Measurements from ENCODE around the gene ZNF117. TPM values are rescaled to one million over a fixed set of nuclear protein-coding genes. Genes with fewer than 3 reads are reported as not detected.

ZNF117 gene
- total and polyA plus RNA-seq, 9 of the 15 experiments (the other 6 are each of a cell fraction or from before 2014, with no cell fraction given): 2.5 to 18.9 (median 14.1) TPM

- peak; percentile 93 for TF ChIP-seq TOE1 (IDR thresholded peaks at IDR 0.05; ENCODE audit: borderline replicate concordance)
- TF ChIP-seq TOE1 (CRISPR knock-in tag; IDR thresholded peaks at IDR 0.05; ENCODE audit: borderline replicate concordance, low read depth): no peak
- TF ChIP-seq THAP12 (CRISPR knock-in tag; IDR thresholded peaks at IDR 0.05): no peak
- peak; percentile 72; the same call in 1 of the 2 replicates for TF ChIP-seq SMARCA5 (IDR thresholded peaks at IDR 0.05)
- TF ChIP-seq JUN (IDR thresholded peaks at IDR 0.05; ENCODE audit: borderline replicate concordance, low read depth, low read length): peak; percentile 98
- TF ChIP-seq JUN (CRISPR knock-in tag; IDR thresholded peaks at IDR 0.05; ENCODE audit: borderline replicate concordance): peak; percentile 96
- peak; percentile 93 for TF ChIP-seq ETV5 (CRISPR knock-in tag; IDR thresholded peaks at IDR 0.05; ENCODE audit: low read depth)
- no peak for TF ChIP-seq MED1 (CRISPR knock-in tag; IDR thresholded peaks at IDR 0.05; ENCODE audit: borderline replicate concordance)
- TF ChIP-seq ZNF274 (IDR thresholded peaks at IDR 0.05; ENCODE audit: borderline replicate concordance, low read depth, low read length): peak; percentile 70; the same call in 1 of the 2 replicates
- TF ChIP-seq EGR1 (conservative IDR thresholded peaks at IDR 0.05): no peak
- TF ChIP-seq ILF3 (IDR thresholded peaks at IDR 0.05; ENCODE audit: borderline replicate concordance): peak; percentile 97
- peak; percentile 81 for TF ChIP-seq MTA1 (IDR thresholded peaks at IDR 0.05; ENCODE audit: borderline replicate concordance)
- no peak for TF ChIP-seq E2F3 (CRISPR knock-in tag; IDR thresholded peaks at IDR 0.05)
- TF ChIP-seq, protein P1, sequence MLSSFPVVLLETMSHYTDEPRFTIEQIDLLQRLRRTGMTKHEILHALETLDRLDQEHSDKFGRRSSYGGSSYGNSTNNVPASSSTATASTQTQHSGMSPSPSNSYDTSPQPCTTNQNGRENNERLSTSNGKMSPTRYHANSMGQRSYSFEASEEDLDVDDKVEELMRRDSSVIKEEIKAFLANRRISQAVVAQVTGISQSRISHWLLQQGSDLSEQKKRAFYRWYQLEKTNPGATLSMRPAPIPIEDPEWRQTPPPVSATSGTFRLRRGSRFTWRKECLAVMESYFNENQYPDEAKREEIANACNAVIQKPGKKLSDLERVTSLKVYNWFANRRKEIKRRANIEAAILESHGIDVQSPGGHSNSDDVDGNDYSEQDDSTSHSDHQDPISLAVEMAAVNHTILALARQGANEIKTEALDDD (IDR thresholded peaks at IDR 0.05): peak; percentile 73
- no peak for TF ChIP-seq ZNF174 (CRISPR knock-in tag; IDR thresholded peaks at IDR 0.05)
- TF ChIP-seq, protein P2, sequence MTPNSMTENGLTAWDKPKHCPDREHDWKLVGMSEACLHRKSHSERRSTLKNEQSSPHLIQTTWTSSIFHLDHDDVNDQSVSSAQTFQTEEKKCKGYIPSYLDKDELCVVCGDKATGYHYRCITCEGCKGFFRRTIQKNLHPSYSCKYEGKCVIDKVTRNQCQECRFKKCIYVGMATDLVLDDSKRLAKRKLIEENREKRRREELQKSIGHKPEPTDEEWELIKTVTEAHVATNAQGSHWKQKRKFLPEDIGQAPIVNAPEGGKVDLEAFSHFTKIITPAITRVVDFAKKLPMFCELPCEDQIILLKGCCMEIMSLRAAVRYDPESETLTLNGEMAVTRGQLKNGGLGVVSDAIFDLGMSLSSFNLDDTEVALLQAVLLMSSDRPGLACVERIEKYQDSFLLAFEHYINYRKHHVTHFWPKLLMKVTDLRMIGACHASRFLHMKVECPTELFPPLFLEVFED (CRISPR knock-in tag; conservative IDR thresholded peaks at IDR 0.05): no peak
- no peak for TF ChIP-seq ZNF764 (CRISPR knock-in tag; IDR thresholded peaks at IDR 0.05; ENCODE audit: low read depth)
- TF ChIP-seq PRDM10 (IDR thresholded peaks at IDR 0.05; ENCODE audit: partially characterized antibody): no peak
- TF ChIP-seq ZNF217 (CRISPR knock-in tag; IDR thresholded peaks at IDR 0.05): no peak
- no peak for TF ChIP-seq CSDE1 (IDR thresholded peaks at IDR 0.05)
Measured at GRCh38 chr7:64999165-65000004, 8.5 kb upstream of the ZNF117 start (continued).

All from K562 (cell line).